Colonic mucosa (tissue), 4 donors: ENCODE data around the gene TLE4. TPM values are rescaled to one million over a fixed set of nuclear protein-coding genes. Genes with fewer than 3 reads are reported as not detected.
"Not testable (repeated sequence)": the region's sequence is repeated elsewhere in the genome, so short reads cannot be mapped to it uniquely, and the experiment has no call there.

ENCODE experiments used
- DNase-seq: peaks from one replicate; pipeline ENCODE4 v3.0.0-alpha.2; 2020
- H3K27ac ChIP-seq: fragments of 200-600 bp; one replicate; pipeline ENCODE4 v1.8.0; 2021
- H3K27me3 ChIP-seq: fragments of 200-600 bp; one replicate; pipeline ENCODE4 v1.8.0; 2021
- H3K36me3 ChIP-seq: fragments of 200-600 bp; one replicate; pipeline ENCODE4 v1.8.0; 2021
- H3K4me1 ChIP-seq: fragments of 200-600 bp; one replicate; pipeline ENCODE4 v1.8.0; 2021; ENCODE audit warnings: mild to moderate bottlenecking
- H3K4me3 ChIP-seq: fragments of 200-600 bp; one replicate; pipeline ENCODE4 v1.8.0; 2021
- H3K9ac ChIP-seq, 2 donors: one replicate each; pipeline ENCODE4 v1.7.0; 2013; ENCODE audit warnings: control low read depth in 2 of 2, low read depth in 2 of 2, low read length in 2 of 2
- H3K9me3 ChIP-seq: fragments of 200-600 bp; one replicate; pipeline ENCODE4 v1.8.0; 2021
- CTCF ChIP-seq: fragments of 200-600 bp; IDR thresholded peaks from one replicate; pipeline ENCODE4 v1.8.0; 2022; ENCODE audit warnings: antibody characterized with exemption, mild to moderate bottlenecking
- intact Hi-C: fragments of 100-400 bp; cut with DNase I; formaldehyde crosslinking; loops from one replicate; pipeline ENCODE4 v1.14.1; 2022
- total RNA-seq, 2 donors: library from RNA; stranded (reverse); fragmentation: NEBNext Ultra II Directional in 1 of 2; extraction: Animal tissue kit (Norgen Biotek cat#: 25700) in 1 of 2; gene quantifications; one replicate each; pipeline ENCODE4 v1.2.1, GENCODE V29; 2021
- donor health status: healthy.
- donor health status: DM: no; HTN: no; CAD: no.
- donor health status: DM: no; HTN: no; CAD: no.

TLE4 gene
- total RNA-seq, 2 donors from 2014 or later, result 8.0 to 17.6 TPM

GRCh38 chr9:79645110-79645509 lies 73.3 kb downstream of the TLE4 start:
- TF ChIP-seq CTCF, result no peak
- Histone ChIP-seq H3K9ac (no peak overlapping the region), H3K27ac (no peak overlapping the region), H3K4me3 (no peak overlapping the region), H3K4me1 (no peaks in the 10 kb centered on the region), H3K9me3 (no peaks in the 10 kb centered on the region), H3K27me3 (no peaks in the 10 kb centered on the region), H3K36me3 (no peaks in the 10 kb centered on the region)
- intact Hi-C loops, result no loop called here
- no peak for DNase-seq

- no peak for DNase-seq
- no peaks in the 10 kb centered on the region for H3K4me1 ChIP-seq
- no peaks in the 10 kb centered on the region for H3K36me3 ChIP-seq
- no peaks in the 10 kb centered on the region for H3K27me3 ChIP-seq
- intact Hi-C loops, result no loop called here
- H3K27ac ChIP-seq, result no peak overlapping the region
- no peaks in the 10 kb centered on the region for H3K9me3 ChIP-seq
- TF ChIP-seq CTCF, result no peak
- no peak overlapping the region for H3K4me3 ChIP-seq
- H3K9ac ChIP-seq, result no peak overlapping the region
These were observed 74.3 kb downstream of the TLE4 start for GRCh38 chr9:79646096-79646495.

- H3K4me1 ChIP-seq, result no peaks in the 10 kb centered on the region
- DNase-seq, result no peak
- intact Hi-C loops, result no loop called here
- no peaks in the 10 kb centered on the region for H3K27me3 ChIP-seq
- no peaks in the 10 kb centered on the region for H3K9me3 ChIP-seq
- H3K4me3 ChIP-seq, result no peak overlapping the region
- no peak overlapping the region for H3K9ac ChIP-seq
- no peak for TF ChIP-seq CTCF
- H3K36me3 ChIP-seq, result no peaks in the 10 kb centered on the region
- H3K27ac ChIP-seq, result no peak overlapping the region
These were observed 79.6 kb downstream of the TLE4 start for GRCh38 chr9:79651251-79651795.

GRCh38 chr9:79652598-79652997 lies 80.8 kb downstream of the TLE4 start:
- TF ChIP-seq CTCF, result no peak
- H3K36me3 ChIP-seq, result no peaks in the 10 kb centered on the region
- H3K9me3 ChIP-seq, result no peaks in the 10 kb centered on the region
- no peaks in the 10 kb centered on the region for H3K27me3 ChIP-seq
- no peak for DNase-seq
- no peak overlapping the region for H3K9ac ChIP-seq
- intact Hi-C loops, result no loop called here
- H3K4me1 ChIP-seq, result no peaks in the 10 kb centered on the region
- H3K27ac ChIP-seq, result no peak overlapping the region
- no peak overlapping the region for H3K4me3 ChIP-seq

- H3K27ac ChIP-seq, DNase-seq, intact Hi-C loops, H3K4me1 ChIP-seq, H3K9me3 ChIP-seq, H3K27me3 ChIP-seq, H3K9ac ChIP-seq, H3K36me3 ChIP-seq, H3K4me3 ChIP-seq: not testable (repeated sequence)
These were observed 83.0 kb downstream of the TLE4 start for GRCh38 chr9:79654591-79655382.

GRCh38 chr9:79655551-79655950 lies 83.8 kb downstream of the TLE4 start:
- Histone ChIP-seq H3K4me1 (no peaks in the 10 kb centered on the region), H3K9me3 (no peaks in the 10 kb centered on the region), H3K27me3 (no peaks in the 10 kb centered on the region), H3K4me3 (no peak overlapping the region), H3K9ac (no peak overlapping the region), H3K27ac (no peak overlapping the region), H3K36me3 (no peaks in the 10 kb centered on the region)
- intact Hi-C loops, result no loop called here
- DNase-seq, result no peak
- TF ChIP-seq CTCF, result no peak
